HG03039 (cell line): ENCODE results near the gene PDCL2.
"Not testable (repeated sequence)": the region's sequence is repeated elsewhere in the genome, so short reads cannot be mapped to it uniquely, and the experiment has no call there.

Experiments used
- ATAC-seq: cut with Tn5 transposase; IDR thresholded peaks from one replicate; pipeline ENCODE4 v1.9.1; 2021; ENCODE audit warnings: mild to moderate bottlenecking, moderate library complexity; ENCODE audit not compliant: unreplicated experiment

Gene PDCL2, protein sequence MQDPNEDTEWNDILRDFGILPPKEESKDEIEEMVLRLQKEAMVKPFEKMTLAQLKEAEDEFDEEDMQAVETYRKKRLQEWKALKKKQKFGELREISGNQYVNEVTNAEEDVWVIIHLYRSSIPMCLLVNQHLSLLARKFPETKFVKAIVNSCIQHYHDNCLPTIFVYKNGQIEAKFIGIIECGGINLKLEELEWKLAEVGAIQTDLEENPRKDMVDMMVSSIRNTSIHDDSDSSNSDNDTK

DNA sequence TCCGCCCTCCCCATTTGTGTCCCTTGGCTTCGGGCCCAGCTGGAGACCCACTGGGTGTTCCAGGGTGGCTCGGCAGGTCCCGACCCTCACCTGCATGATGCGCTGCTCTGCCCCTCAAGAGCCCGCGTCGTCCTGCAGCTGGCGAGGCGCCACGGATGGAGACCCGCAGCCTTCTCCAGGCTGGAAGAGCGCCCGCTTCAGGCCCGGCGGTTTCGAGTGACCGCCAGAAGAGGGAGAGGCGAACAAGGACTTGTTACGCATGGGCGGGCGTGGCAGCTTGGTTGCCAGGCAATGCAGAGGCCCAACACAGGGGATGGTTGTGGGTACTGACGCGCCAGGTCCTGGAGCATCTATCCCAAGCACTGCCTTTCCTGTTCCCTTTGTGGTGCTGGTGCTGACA, at the start of gene PDCL2:
TSS of gene PDCL2 (minus strand) at position 232 of the 400 bp plus-strand sequence. CDS start at position 96, 136 bp downstream.
- ATAC-seq: no peak

DNA sequence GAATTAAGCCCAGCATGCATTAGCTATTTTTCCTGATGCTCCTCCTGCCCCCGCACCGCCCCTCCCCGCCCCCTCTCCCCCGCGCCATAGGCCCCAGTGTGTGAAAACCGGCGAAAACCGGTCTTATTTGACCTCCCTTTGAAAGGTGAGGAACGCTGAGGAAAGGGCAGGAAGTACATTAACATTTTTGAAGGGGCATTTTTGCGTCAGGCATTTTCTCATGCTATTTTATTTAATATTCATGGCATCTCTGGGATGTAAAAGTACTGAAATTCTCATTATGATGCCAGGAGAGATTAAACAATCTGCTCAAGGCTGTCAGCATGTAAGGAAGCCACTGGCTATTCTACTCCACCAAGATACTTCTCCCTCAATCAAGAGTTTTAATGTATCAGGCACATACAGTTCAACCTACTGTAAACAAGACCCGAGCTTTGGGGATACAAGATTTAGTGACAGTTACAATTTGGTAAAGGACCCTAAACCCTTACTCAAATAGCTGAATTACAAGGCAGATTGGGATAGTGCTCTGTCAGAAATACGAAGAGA, 45.3 kb upstream of the PDCL2 start:
- ATAC-seq: no peak

DNA sequence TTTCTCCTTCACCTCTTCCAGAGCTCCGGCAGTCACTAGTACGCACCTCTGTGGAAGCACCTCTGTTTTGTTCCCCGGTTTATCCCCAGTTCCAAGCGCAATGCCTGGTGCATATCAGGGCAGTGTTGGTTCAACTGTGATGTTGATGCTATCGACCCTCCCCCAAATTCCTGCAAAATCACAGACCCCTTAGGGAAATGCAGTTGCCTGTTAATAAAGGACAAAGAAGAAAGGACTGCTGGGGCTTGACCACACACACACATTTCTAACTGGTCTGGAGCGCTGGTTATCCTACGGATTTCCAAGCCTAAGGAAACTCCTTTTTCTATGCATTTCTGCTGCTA, 44.6 kb upstream of the PDCL2 start:
- no peak for ATAC-seq

GRCh38 chr4:55635741-55636655, 44.0 kb upstream of the PDCL2 start, which contains the start of gene NMU:
Gene NMU (minus strand): TSS chr4:55636298. CDS start chr4:55636192, 106 bp downstream.
- no peak for ATAC-seq

DNA sequence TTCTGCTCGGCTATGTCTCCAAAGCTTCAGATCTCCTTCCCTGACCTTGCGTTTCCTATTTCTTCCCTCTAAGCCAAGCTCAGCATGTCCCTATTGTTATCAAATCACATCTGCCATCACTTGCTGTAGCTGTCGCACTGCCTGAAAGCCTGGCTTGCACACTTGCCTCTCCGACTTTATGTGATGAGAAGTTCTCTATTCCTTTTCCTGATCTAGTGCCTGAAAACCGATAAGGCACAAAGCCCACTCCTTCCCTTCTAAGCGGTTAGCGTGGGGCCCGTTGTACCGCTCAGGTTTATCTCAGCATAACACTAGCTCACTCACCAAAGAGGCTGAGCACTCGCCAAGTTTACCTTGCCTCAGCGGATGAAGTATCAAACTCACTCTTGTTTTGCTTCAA, 43.2 kb upstream of the PDCL2 start:
- ATAC-seq: no peak

DNA sequence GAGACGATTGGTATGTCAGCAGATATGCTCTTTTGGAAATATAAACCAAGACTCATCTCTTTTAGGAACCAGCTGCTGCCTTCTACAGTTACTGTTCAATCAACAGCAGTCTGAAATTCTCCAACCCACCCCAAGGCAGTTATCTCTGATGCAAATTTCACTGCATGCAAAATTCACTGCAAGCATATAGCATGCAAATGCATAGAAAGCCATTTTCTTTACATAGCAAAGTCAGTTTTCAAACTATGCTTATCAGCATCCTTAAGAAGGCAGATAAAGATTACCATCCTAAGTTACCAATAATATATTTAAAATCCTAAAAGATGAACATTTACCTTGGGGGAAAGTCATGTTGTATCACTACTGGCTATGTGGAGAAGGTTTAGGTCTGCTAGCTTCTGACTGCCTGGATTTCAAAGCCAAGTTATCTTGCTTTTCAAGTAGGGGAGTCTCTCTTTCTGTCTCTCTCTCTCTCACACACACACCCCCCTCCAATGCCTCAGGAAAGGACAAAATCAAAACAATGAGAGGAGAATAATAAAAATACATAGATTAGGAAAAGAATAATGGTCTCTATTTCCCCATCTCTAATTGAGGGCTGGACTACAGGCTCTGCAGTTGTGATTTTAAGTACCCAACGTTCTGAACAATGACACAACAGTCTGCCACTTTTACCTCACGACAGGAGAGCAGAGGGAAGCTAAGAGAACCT, 42.5 kb upstream of the PDCL2 start:
- ATAC-seq: no peak

DNA sequence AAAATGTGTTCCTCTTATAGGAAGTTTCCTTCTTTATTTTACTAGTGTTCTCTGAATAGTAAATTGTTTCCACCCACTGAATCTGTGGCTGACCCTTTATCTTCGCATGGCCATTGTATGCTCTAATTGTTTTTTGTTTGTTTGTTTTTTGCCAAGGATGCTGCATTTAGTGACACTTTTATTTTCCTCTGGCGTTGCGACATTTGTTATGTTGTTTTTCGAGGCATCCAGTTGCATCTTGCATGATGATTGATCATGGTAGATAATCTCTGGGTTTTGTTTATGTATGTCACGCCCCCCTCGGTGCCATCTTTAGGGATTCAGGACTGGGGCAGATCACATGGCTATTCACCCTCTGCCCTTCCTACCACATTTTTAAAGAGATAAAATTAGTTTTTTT, 41.9 kb upstream of the PDCL2 start:
- ATAC-seq: no peak

GRCh38 chr4:55625835-55626234, 33.8 kb upstream of the PDCL2 start:
- ATAC-seq: no peak

- not testable (repeated sequence) for ATAC-seq
Measured at GRCh38 chr4:55624063-55624462, 32.0 kb upstream of the PDCL2 start.

GRCh38 chr4:55618546-55619143, 26.6 kb upstream of the PDCL2 start:
- ATAC-seq: no peak

- peak; percentile 96 for ATAC-seq
Measured at GRCh38 chr4:55617587-55618197, 25.6 kb upstream of the PDCL2 start.

GRCh38 chr4:55615008-55615407, 23.0 kb upstream of the PDCL2 start:
- no peak for ATAC-seq

DNA sequence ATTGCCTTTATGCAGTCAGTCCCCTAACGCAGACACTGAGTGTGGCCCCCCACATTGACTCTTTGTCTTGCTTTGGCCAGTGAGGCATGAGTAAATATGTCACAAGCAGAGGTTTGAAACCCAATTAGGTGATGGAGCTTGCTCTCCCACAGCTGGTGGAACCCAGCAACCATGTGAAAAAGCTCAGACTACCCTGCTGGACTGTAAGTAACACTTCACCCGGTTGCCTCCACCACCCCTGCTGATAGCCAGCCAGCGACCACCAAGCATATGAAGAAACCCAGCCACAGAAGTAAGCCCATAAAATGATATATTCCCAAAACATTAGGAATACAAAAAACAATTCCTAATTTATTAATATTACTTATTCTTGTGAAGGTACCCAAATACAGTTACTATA, 21.6 kb upstream of the PDCL2 start:
- ATAC-seq: no peak

DNA sequence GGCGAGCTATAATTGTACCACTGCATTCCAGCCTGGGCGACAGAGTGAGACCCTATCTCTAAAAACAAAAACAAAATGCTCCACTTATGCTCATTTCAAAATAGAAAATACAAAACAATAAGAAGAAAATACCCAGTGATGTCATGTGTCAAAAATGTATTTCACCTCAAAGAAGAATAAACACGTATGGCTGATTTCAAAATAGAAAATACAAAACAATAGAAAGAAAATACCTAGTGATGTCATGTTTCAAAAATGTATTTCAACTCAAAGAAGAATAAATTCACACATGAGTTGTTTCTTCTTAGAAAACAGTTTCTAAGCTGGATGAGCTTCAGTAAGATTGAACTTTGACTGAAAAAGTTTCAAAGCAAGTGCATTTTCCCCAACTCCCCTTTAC, 20.3 kb upstream of the PDCL2 start:
- no peak for ATAC-seq

- ATAC-seq: no peak
Measured at GRCh38 chr4:55611358-55612059, 19.5 kb upstream of the PDCL2 start.

GRCh38 chr4:55610381-55610780, 18.3 kb upstream of the PDCL2 start:
- no peak for ATAC-seq

GRCh38 chr4:55609393-55609866, 17.4 kb upstream of the PDCL2 start:
- no peak for ATAC-seq

- ATAC-seq: no peak
Measured at GRCh38 chr4:55608591-55608990, 16.5 kb upstream of the PDCL2 start.

- ATAC-seq: no peak
Measured at GRCh38 chr4:55604996-55605395, 13.0 kb upstream of the PDCL2 start.

DNA sequence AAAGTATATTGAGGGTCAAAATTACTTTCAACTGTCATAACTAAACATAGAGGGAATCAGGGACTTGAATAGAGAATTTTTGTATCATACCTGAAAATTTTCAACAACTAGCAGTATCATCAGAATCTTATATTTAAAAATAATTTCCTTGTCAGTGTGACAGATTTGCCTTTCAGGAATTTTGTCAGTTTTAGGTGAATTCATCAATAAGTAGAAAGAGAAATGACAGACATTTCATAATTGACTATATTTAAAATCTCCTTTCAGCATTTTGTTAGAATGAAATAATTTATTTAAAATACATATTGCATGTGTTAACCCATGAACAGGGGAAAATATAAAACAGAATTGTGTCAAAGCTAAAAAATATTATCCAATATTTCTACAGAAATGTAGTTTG, 8.6 kb upstream of the PDCL2 start:
- ATAC-seq: no peak
